HG03521 (cell line): ENCODE measurements around the gene GRK5.

Experiments
- ATAC-seq: cut with Tn5 transposase; IDR thresholded peaks from one replicate; pipeline ENCODE4 v1.9.1; 2021; ENCODE audit warnings: mild to moderate bottlenecking, moderate library complexity; ENCODE audit not compliant: unreplicated experiment

Gene GRK5

DNA sequence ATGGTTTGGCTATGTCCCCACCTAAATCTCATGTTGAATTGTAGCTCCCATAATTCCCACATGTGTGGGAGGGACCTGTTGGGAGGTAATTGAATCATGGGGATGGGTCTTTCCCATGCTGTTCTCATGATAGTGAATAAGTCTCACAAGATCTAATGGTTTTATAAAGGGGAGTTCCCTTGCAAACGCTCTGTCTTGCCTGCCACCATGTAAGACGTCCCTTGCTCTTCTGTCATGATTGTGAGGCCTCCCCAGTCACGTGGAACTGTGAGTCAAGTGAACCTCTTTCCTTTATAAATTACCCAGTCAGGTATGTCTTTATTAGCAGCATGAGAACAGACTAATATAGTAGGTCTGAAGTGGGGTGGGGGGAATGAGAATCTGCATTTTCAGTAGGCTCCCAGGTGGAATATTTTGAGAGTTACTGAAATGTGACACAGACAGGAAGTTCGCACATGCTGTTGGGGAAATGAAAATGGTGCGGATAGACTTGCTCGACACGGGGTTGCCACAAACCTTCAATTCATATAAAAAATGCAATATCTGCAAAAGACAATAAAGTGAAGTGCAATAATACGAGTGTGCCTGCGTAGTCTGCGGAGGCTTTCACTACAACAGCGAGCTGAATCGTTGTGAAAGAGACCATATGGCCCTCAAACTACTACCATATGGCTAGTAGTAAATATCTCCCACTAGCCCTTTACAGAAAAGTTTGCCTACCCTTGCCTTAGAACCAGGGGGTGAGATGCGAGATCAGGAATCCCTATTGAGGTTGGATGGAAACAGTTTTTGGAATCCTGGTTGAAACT lies 166.1 kb downstream of the GRK5 start:
- ATAC-seq = no peak

DNA sequence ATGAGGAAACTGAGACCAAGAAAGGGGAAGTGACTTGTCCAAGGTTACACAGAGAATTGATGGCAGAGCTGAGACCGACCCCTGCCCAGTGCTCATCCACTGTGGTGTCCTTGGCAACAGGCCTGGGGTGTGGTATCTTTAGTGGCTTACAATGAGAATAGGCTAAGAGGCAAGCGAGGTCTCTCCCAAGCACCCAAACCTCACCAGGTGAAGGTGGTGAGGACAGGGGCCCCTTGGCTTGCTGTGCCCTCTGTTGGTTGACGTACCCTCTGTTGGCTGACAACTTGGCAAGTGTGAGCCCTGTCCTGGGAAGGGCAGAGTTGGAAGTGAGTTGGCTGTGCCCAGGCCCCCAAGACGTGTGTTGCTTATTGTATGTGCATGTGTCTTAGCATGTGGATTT lies 166.9 kb downstream of the GRK5 start:
- no peak for ATAC-seq

GRCh38 chr10:119375574-119376272 lies 168.4 kb downstream of the GRK5 start:
- no peak for ATAC-seq

DNA sequence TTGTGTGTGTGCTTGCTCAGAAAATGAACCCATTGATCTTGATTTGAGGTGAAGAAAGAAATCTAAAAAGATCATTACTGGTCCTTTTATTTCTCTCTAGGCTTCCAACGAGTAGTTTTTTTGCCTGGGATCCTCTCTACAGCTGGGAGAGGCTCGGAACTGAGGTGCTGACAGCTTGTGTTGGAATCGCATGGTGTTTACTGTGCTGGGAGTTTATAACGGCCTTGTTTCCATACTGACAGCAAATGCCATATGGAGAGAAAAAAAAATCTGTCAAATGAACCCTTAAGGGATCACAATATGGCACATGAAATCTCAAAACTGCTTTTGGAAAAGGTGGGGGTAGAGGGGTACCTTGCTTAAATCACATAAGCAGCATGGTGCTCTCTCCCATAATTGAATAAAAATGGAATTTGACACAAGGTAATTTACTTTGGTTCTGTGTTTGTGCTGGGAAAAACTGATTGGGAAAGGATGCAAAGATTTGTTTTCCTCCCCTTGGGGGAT lies 170.1 kb downstream of the GRK5 start:
- no peak for ATAC-seq

DNA sequence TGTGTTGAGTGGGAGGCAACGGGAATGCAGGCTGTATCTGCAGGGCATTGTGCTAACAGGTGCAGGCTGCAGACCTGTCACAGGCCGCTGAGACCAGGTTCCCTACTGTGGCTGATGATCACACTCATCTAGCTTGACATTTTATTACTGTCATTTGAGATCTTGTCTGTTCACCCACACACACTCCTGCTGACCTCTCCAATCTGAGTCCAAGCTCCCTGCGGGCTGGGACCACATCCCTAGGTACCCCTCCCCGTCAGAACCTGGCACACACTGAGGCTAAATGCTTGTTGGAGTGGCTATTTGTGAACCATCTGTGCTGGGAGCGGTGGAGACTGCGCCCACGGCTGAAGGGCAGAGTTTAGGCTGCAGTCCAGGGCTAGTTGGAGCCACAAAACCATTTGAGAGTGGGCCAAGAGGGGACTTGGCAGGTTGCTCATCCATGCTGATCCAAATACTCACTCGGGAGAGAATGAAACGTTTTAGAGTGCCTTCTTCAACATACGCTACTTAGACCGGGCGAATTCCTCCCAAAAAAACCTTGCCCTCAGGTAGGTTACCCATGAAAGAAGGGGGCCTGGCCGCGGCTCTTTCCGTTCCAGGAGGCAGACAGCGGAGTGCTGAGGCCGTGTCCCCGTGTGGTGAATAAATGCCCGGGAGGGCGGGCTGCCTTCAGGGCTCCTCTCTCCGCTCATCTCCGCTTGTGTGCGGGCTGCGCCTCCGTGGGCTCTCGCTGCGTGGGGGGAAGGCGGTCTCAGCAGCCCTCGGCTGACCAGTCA lies 170.8 kb downstream of the GRK5 start:
- no peak for ATAC-seq

GRCh38 chr10:119378737-119379067 lies 171.3 kb downstream of the GRK5 start:
- ATAC-seq = no peak

- ATAC-seq = no peak
Observed at GRCh38 chr10:119379466-119380071, 172.2 kb downstream of the GRK5 start.

GRCh38 chr10:119383174-119383856 lies 175.9 kb downstream of the GRK5 start:
- ATAC-seq = no peak

DNA sequence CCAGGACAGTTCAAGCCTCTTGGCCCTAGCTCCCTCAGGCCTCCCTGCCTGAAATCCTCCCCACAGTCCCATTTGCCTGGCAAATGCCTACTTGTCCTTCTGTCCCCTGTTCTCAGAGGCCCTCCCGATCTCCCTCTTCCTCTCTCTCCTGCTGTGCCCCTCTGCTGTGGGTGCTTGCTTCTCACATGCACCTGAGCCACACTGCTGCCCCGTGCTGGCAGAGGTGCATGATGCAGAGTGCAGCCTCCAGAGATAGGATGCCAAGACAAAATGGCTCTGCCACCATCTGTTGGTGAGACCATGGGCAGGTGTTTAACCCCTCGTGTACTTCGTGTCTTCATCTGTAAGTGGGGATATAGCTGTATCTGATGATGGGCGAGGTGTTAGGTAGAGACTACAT lies 176.8 kb downstream of the GRK5 start:
- no peak for ATAC-seq

DNA sequence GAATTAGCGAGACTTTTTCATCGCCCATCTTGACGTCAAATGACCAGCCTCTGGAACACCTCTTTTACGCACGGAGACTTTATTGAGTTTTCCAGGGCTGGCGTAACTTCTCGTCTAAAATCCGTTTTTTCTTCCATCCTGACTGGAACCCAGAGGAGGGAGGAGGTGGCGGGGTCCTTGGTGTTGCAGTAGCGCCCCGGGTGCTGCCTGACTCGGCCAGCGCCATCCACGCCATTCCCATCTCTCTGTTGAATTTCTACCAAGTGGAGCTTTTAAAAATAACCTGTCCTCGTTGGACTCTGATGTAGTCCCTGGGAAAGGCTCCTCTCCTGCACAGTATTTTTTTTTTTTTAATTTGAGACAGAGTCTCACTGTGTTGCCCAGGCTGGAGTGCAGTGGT lies 179.3 kb downstream of the GRK5 start:
- ATAC-seq = no peak

- ATAC-seq = no peak
Observed at GRCh38 chr10:119388849-119389345, 181.5 kb downstream of the GRK5 start.

DNA sequence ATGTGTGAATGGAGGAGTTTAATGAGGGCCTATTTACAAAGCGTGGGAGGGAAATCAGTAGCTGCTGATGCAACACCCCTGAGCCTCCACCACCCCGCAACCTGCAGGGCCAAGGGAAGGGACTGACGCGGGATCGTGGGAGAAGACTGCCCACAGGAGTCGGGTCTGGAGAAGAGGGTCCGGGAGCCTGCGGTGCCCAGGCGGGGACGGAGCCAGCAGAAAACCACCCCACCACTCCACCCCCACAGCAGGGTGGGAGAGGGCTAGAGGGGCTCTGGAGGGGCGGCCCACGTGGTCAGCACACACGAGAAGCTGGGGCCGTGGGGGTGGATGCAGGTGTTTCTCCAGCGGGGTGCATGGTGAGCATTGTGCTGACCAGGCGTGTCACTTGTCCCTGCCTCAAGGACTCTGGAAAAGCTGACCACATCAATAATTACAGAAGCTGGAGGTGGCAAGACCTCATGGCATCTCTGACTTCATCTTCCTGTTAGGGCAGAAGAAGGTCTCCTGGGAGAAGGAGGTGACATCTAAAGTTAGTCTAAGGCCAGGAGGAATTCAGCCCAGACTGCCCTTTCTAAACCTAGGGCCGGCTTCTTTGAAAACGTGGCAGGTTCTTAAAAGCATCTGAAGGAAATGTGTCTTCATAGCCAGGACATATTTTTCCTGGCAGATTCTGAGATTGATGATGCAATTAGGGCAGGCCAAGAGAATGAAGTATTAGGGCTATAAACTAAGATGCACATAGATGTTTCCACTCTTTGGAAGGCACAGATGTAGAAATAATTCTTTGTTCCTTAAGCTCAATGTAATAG lies 184.3 kb downstream of the GRK5 start:
- no peak for ATAC-seq

DNA sequence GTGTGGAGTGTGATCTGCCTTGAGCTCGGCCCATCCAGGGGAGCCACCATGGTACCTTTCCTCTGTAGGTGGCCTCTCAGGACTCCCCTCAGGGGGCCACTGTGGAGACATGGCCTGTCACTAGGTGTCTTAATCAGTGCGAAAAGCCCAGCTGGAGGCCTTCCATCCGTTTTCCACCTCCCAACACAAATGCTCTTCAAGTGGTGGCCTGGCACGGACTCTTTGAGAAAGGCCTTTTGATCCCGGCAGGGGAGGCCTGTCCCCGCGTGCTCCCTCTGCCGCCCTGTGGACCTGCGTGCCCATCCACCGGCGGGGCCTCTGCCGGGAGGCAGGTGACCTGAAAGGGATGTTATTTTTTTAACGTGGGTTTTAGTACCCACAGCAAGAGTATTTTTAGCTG lies 185.6 kb downstream of the GRK5 start:
- no peak for ATAC-seq

GRCh38 chr10:119393421-119393820 lies 186.1 kb downstream of the GRK5 start:
- ATAC-seq = no peak

- no peak for ATAC-seq
Observed at GRCh38 chr10:119393845-119394244, 186.5 kb downstream of the GRK5 start.

- ATAC-seq = no peak
Observed at GRCh38 chr10:119394657-119395279, 187.4 kb downstream of the GRK5 start.

GRCh38 chr10:119395280-119396007 lies 188.1 kb downstream of the GRK5 start:
- ATAC-seq = no peak

GRCh38 chr10:119396008-119396708 lies 188.8 kb downstream of the GRK5 start:
- no peak for ATAC-seq
